NOMO-1 treated with dmso at 0.1 percent for 144 hours (cell line): ENCODE results near the gene P2RX2.

Experiments
- DNase-seq: peaks from one replicate; lab custom pipeline; 2025; ENCODE audit not compliant: unreplicated experiment; lab: John Stamatoyannopoulos, UW

P2RX2 gene

GRCh38 chr12:132618683-132619043 lies at the start of gene P2RX2:
TSS of gene P2RX2 (plus strand) at chr12:132618776. CDS start at chr12:132618817, 41 bp downstream.
- DNase-seq, result no peak

- DNase-seq, result no peak
Measured at GRCh38 chr12:132568826-132569480, 49.6 kb upstream of the P2RX2 start.

GRCh38 chr12:132569856-132570480 lies 48.6 kb upstream of the P2RX2 start:
- no peak for DNase-seq

GRCh38 chr12:132570635-132571034 lies 47.9 kb upstream of the P2RX2 start:
- DNase-seq, result no peak

GRCh38 chr12:132571051-132571450 lies 47.5 kb upstream of the P2RX2 start:
- no peak for DNase-seq

- DNase-seq, result no peak
Measured at GRCh38 chr12:132571598-132571997, 47.0 kb upstream of the P2RX2 start.

GRCh38 chr12:132572106-132572505 lies 46.5 kb upstream of the P2RX2 start:
- DNase-seq, result no peak

GRCh38 chr12:132572801-132573760 lies 45.5 kb upstream of the P2RX2 start:
- no peak for DNase-seq

- DNase-seq, result no peak
Measured at GRCh38 chr12:132574271-132574996, 44.1 kb upstream of the P2RX2 start.

GRCh38 chr12:132575661-132576060 lies 42.9 kb upstream of the P2RX2 start:
- DNase-seq, result no peak

GRCh38 chr12:132576701-132577100 lies 41.9 kb upstream of the P2RX2 start:
- no peak for DNase-seq

GRCh38 chr12:132577191-132577920 lies 41.2 kb upstream of the P2RX2 start:
- no peak for DNase-seq

GRCh38 chr12:132578118-132578517 lies 40.5 kb upstream of the P2RX2 start:
- DNase-seq, result no peak

GRCh38 chr12:132578826-132579225 lies 39.8 kb upstream of the P2RX2 start:
- DNase-seq, result no peak

- no peak for DNase-seq
Measured at GRCh38 chr12:132579744-132580143, 38.8 kb upstream of the P2RX2 start.

- no peak for DNase-seq
Measured at GRCh38 chr12:132580701-132581292, 37.8 kb upstream of the P2RX2 start.

GRCh38 chr12:132581348-132582057 lies 37.1 kb upstream of the P2RX2 start:
- DNase-seq, result no peak

GRCh38 chr12:132582058-132582420 lies 36.5 kb upstream of the P2RX2 start:
- DNase-seq, result no peak

- no peak for DNase-seq
Measured at GRCh38 chr12:132582582-132583410, 35.8 kb upstream of the P2RX2 start.
